Breast epithelium (tissue), 4 donors: ENCODE results near the gene LMNTD2. TPM values are rescaled to one million over a fixed set of nuclear protein-coding genes. Genes with fewer than 3 reads are reported as not detected.

ENCODE experiments used
- DNase-seq, 2 donors: peaks; one replicate each; pipeline ENCODE4 v3.0.0-alpha.2; 2019; ENCODE audit warnings: low spot score in 2 of 2
- H3K27ac ChIP-seq, 2 donors: fragments of 200-600 bp; sonication (generic) in 1 of 2; one replicate each; pipeline ENCODE4 v1.5.1; 2016 to 2019; ENCODE audit warnings: mild to moderate bottlenecking in 1 of 2
- H3K27me3 ChIP-seq, 2 donors: fragments of 200-600 bp; sonication (generic) in 1 of 2; one replicate each; pipeline versions ENCODE4 v1.5.1 to v1.6.0; 2017 to 2019; ENCODE audit warnings: control low read depth in 1 of 2, mild to moderate bottlenecking in 1 of 2
- H3K36me3 ChIP-seq: fragments of 200-600 bp; one replicate; pipeline ENCODE4 v1.5.1; 2019
- H3K4me1 ChIP-seq, 2 donors: fragments of 200-600 bp; sonication (generic); one replicate each; pipeline ENCODE4 v1.5.1; 2016 to 2019; ENCODE audit warnings: control low read depth in 1 of 2
- H3K4me3 ChIP-seq, 3 donors: fragments of 200-600 bp; sonication (generic); 1 replicate in 2 of 3; 2 replicates in 1 of 3; pipeline ENCODE4 v1.5.1; 2016 to 2019; ENCODE audit warnings: mild to moderate bottlenecking in 3 of 3, moderate library complexity in 2 of 3
- H3K9me3 ChIP-seq, 2 donors: fragments of 200-600 bp; sonication (generic) in 1 of 2; one replicate each; pipeline ENCODE4 v1.5.1; 2016 to 2019; ENCODE audit warnings: control low read depth in 1 of 2
- CTCF ChIP-seq, 3 donors: fragments of 450-650 bp; IDR thresholded peaks; one replicate each; pipeline ENCODE4 v1.5.1; 2016 to 2017; ENCODE audit warnings: antibody characterized with exemption in 3 of 3, mild to moderate bottlenecking in 3 of 3, moderate library complexity in 3 of 3
- POLR2A ChIP-seq: fragments of 450-650 bp; IDR thresholded peaks from one replicate; pipeline ENCODE4 v1.6.1; 2016; ENCODE audit warnings: antibody characterized with exemption, mild to moderate bottlenecking, moderate library complexity
- POLR2AphosphoS5 ChIP-seq, 3 donors: sonication (generic); formaldehyde crosslinking; IDR thresholded peaks; one replicate each; pipeline ENCODE4 v1.6.1; 2017; ENCODE audit warnings: antibody characterized with exemption in 3 of 3
- intact Hi-C: fragments of 100-400 bp; cut with DNase I; formaldehyde crosslinking; loops from one replicate; pipeline ENCODE4 v1.15.1; 2023; ENCODE audit warnings: low total_unique reads
- total RNA-seq, 3 donors: library from RNA; depleted of rRNA; stranded (reverse); fragments of >200 nt; gene quantifications; one replicate each; pipeline ENCODE4 v1.1.0, GENCODE V29; 2016

LMNTD2 gene
- total RNA-seq, 3 donors from 2014 or later, result 2.6 to 6.1 (median 5.2) TPM

GRCh38 chr11:530960-531831 lies 29.3 kb downstream of the LMNTD2 start:
- TF ChIP-seq POLR2AphosphoS5 (IDR thresholded peaks at IDR 0.05) (no peak), CTCF (IDR thresholded peaks at IDR 0.05) (no peak), POLR2A (no peak)
- no peaks in the 10 kb centered on the region for H3K36me3 ChIP-seq
- no peak overlapping the region for H3K4me3 ChIP-seq
- H3K27ac ChIP-seq, result no peak overlapping the region
- no peaks in the 10 kb centered on the region for H3K27me3 ChIP-seq
- no peaks in the 10 kb centered on the region for H3K9me3 ChIP-seq
- DNase-seq, result no peak
- H3K4me1 ChIP-seq, result peaks cover 8 to 18% of the 10 kb centered on the region in 2 donors
- intact Hi-C loops, result no loop called here

- TF ChIP-seq CTCF (IDR thresholded peaks at IDR 0.05), result no peak
- TF ChIP-seq POLR2AphosphoS5 (IDR thresholded peaks at IDR 0.05), result no peak
- TF ChIP-seq POLR2A, result no peak
- intact Hi-C loops, result no loop called here
- H3K36me3 ChIP-seq, result no peaks in the 10 kb centered on the region
- H3K27me3 ChIP-seq, result no peaks in the 10 kb centered on the region
- H3K9me3 ChIP-seq, result no peaks in the 10 kb centered on the region
- H3K4me3 ChIP-seq, result no peak overlapping the region
- peaks cover 5 to 18% of the 10 kb centered on the region in 2 donors for H3K4me1 ChIP-seq
- no peak overlapping the region for H3K27ac ChIP-seq
- no peak for DNase-seq
Observed at GRCh38 chr11:529728-530411, 30.7 kb downstream of the LMNTD2 start.

DNA sequence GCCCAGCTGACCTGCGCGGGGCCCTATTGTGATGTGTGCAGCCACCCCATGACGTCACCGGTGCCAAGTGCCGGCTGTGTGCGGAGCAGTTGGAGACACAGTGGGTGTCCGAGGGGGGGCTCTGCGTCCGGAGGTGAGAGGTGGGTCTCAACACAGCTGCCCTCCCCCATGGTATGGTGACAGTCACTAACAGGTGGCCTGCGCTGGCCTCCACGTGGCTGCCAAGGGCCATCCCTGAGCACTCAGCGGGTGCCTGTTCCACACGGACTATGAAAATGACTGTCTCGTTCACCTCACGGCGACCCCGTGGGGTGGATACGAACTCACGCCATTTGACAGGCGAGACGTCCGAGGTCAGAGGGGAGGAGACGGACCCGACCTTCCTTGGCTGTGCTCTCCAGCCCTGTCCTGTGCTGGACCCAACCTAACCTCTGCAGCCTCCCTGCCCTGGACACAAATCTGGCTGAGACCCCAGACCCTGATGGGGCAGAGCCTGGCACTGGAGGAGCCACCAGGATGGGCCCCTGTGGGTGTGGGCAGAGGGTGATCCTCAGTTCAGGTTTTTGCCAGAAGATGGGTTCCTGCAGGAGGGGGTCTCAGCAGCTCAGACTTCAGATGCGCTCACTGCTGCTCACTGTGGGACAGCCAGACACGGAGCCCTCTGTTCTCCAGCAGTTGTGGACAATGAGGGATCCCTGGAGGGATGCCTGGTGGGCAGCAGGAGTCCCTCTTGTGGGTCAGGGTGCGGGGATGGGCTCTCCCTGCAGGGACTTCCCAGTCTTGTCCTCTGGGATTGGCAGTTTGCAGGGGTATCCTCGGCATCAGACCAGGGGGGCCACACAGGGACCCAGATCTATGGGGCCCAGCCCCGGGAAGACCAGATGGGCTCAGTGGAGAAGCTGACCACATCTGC lies 31.5 kb downstream of the LMNTD2 start:
- Histone ChIP-seq H3K4me3 (no peak overlapping the region), H3K9me3 (no peaks in the 10 kb centered on the region), H3K27ac (no peak overlapping the region), H3K36me3 (no peaks in the 10 kb centered on the region), H3K4me1 (peaks cover 2 to 15% of the 10 kb centered on the region in 2 donors), H3K27me3 (no peaks in the 10 kb centered on the region)
- intact Hi-C loops, result no loop called here
- DNase-seq, result no peak
- TF ChIP-seq POLR2AphosphoS5 (IDR thresholded peaks at IDR 0.05) (no peak), POLR2A (no peak), CTCF (IDR thresholded peaks at IDR 0.05) (no peak)

GRCh38 chr11:528166-528814 lies 32.2 kb downstream of the LMNTD2 start:
- peaks cover 0 to 7% of the 10 kb centered on the region in 2 donors for H3K4me1 ChIP-seq
- no peaks in the 10 kb centered on the region for H3K27me3 ChIP-seq
- intact Hi-C loops, result no loop called here
- no peak overlapping the region for H3K27ac ChIP-seq
- H3K4me3 ChIP-seq, result no peak overlapping the region
- TF ChIP-seq CTCF (IDR thresholded peaks at IDR 0.05), result no peak
- TF ChIP-seq POLR2AphosphoS5 (IDR thresholded peaks at IDR 0.05), result no peak
- no peak for TF ChIP-seq POLR2A
- no peaks in the 10 kb centered on the region for H3K9me3 ChIP-seq
- DNase-seq, result no peak
- no peaks in the 10 kb centered on the region for H3K36me3 ChIP-seq
